Hematopoietic multipotent progenitor cell treated with erythropoietin and hydrocortisone succinate and interleukin-3 and kit ligand, for 15 days (in vitro differentiated cells): ENCODE data around the gene UGT2B10.

Source experiments
- DNase-seq: peaks from one replicate; pipeline ENCODE4 v3.0.0-alpha.2; 2015; ENCODE audit warnings: low spot score

The UGT2B10 gene

GRCh38 chr4:68871809-68872642 lies 56.2 kb downstream of the UGT2B10 start:
- no peak for DNase-seq

GRCh38 chr4:68872643-68873502 lies 57.1 kb downstream of the UGT2B10 start:
- no peak for DNase-seq

- no peak for DNase-seq
Measured at GRCh38 chr4:68874507-68874906, 58.7 kb downstream of the UGT2B10 start.

- DNase-seq, result no peak
Measured at GRCh38 chr4:68877555-68877954, 61.8 kb downstream of the UGT2B10 start.

GRCh38 chr4:68878048-68878447 lies 62.3 kb downstream of the UGT2B10 start:
- DNase-seq, result no peak
